BE2C (cell line): ENCODE measurements around the gene XCL2. TPM values are rescaled to one million over a fixed set of nuclear protein-coding genes. Genes with fewer than 3 reads are reported as not detected.
"Not testable (repeated sequence)": the region's sequence is repeated elsewhere in the genome, so short reads cannot be mapped to it uniquely, and the experiment has no call there.

ENCODE experiments used
- DNase-seq: peaks from one replicate; pipeline ENCODE4 v3.0.0-alpha.2; 2020
- H3K27me3 ChIP-seq: fragments of 250-450 bp; sonication (Bioruptor Pico); 2 replicates; pipeline ENCODE4 v1.5.1; 2020; ENCODE audit warnings: mild to moderate bottlenecking
- H3K36me3 ChIP-seq: fragments of 250-450 bp; sonication (Bioruptor Pico); 2 replicates; pipeline ENCODE4 v1.5.1; 2020; ENCODE audit warnings: mild to moderate bottlenecking
- H3K4me1 ChIP-seq: fragments of 250-450 bp; sonication (Bioruptor Pico); 2 replicates; pipeline ENCODE4 v1.5.1; 2020
- H3K4me3 ChIP-seq: 2 replicates; pipeline ENCODE4 v1.5.1; 2011; ENCODE audit warnings: low read depth, low read length
- H3K9me3 ChIP-seq: fragments of 250-450 bp; sonication (Bioruptor Pico); 2 replicates; pipeline ENCODE4 v1.5.1; 2020
- CTCF ChIP-seq: IDR thresholded peaks from 2 replicates; pipeline ENCODE4 v1.5.1; 2012; ENCODE audit warnings: mild to moderate bottlenecking, low read depth, low read length
- polyA plus RNA-seq: library from polyadenylated mRNA; unstranded; fragments of >200 nt; gene quantifications from one replicate; pipeline ENCODE4 v1.2.1, GENCODE V29; 2012; ENCODE audit warnings: low read depth, missing spikeins; ENCODE audit not compliant: insufficient read length, insufficient read depth

The XCL2 gene
- polyA plus RNA-seq = 1.5 TPM

- H3K27me3 ChIP-seq, H3K4me1 ChIP-seq, H3K9me3 ChIP-seq, DNase-seq, H3K36me3 ChIP-seq, H3K4me3 ChIP-seq: not testable (repeated sequence)
Observed at GRCh38 chr1:168543840-168544498, at the start of gene XCL2. TSS of gene XCL2 (minus strand) at chr1:168543997. CDS start at chr1:168543964, 33 bp downstream.

- TF ChIP-seq CTCF = no peak
- no peak for DNase-seq
Observed at GRCh38 chr1:168591641-168592250, 47.9 kb upstream of the XCL2 start.

GRCh38 chr1:168591066-168591465, 47.3 kb upstream of the XCL2 start:
- no peak for DNase-seq
- TF ChIP-seq CTCF = no peak
- no peaks in the 10 kb centered on the region; the same call in 1 of the 2 replicates for H3K27me3 ChIP-seq
- H3K9me3 ChIP-seq = no peaks in the 10 kb centered on the region
- no peaks in the 10 kb centered on the region for H3K36me3 ChIP-seq
- no peaks in the 10 kb centered on the region for H3K4me1 ChIP-seq
- no peak overlapping the region for H3K4me3 ChIP-seq

More at GRCh38 chr1:168591641-168592250, 47.9 kb upstream of the XCL2 start:
- Histone ChIP-seq H3K36me3 (no peaks in the 10 kb centered on the region), H3K4me1 (no peaks in the 10 kb centered on the region), H3K4me3 (no peak overlapping the region), H3K9me3 (no peaks in the 10 kb centered on the region), H3K27me3 (no peaks in the 10 kb centered on the region; the same call in 1 of the 2 replicates)

- Histone ChIP-seq H3K4me3 (no peak overlapping the region), H3K36me3 (no peaks in the 10 kb centered on the region), H3K4me1 (no peaks in the 10 kb centered on the region), H3K9me3 (no peaks in the 10 kb centered on the region), H3K27me3 (no peaks in the 10 kb centered on the region; the same call in 1 of the 2 replicates)
- DNase-seq = no peak
- TF ChIP-seq CTCF = no peak
Observed at GRCh38 chr1:168589167-168589566, 45.4 kb upstream of the XCL2 start.

GRCh38 chr1:168585937-168586336, 42.1 kb upstream of the XCL2 start:
- no peak overlapping the region for H3K4me3 ChIP-seq
- H3K9me3 ChIP-seq = no peaks in the 10 kb centered on the region
- no peak for DNase-seq
- TF ChIP-seq CTCF = no peak
- H3K36me3 ChIP-seq = no peaks in the 10 kb centered on the region
- no peaks in the 10 kb centered on the region for H3K4me1 ChIP-seq
- no peaks in the 10 kb centered on the region for H3K27me3 ChIP-seq

GRCh38 chr1:168585191-168585590, 41.4 kb upstream of the XCL2 start:
- H3K4me1 ChIP-seq = no peaks in the 10 kb centered on the region
- TF ChIP-seq CTCF = no peak

More at GRCh38 chr1:168585191-168585590, 41.4 kb upstream of the XCL2 start:
- no peaks in the 10 kb centered on the region for H3K27me3 ChIP-seq
- no peaks in the 10 kb centered on the region for H3K9me3 ChIP-seq
- DNase-seq = no peak
- no peak overlapping the region for H3K4me3 ChIP-seq
- no peaks in the 10 kb centered on the region for H3K36me3 ChIP-seq
